Measurements from ENCODE around the gene NTNG1.

DNA sequence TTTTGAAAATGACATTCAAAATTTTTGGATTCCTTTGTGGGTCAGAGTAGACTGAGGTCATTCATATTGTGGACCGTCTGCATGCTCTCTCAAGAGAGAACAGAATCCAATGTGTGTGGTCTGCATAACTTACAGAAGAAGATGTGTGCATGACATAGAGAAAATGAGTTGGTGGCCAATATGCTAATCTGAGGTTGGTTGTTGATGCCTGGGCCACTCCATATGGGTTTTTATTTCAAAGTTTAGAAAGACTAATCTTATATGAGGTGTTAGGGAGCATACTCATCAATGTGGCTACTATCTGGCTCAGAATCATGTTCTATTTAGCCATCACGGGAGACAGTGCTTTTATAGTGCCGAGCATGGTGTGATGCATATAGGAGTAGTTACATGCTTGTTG is 18.2 kb downstream of the NTNG1 start:
- TF ChIP-seq EZH2 (optimal IDR thresholded peaks at IDR 0.05; ENCODE audit: low read depth, low read length) (no peak), EZH2phosphoT487 (IDR thresholded peaks at IDR 0.05; ENCODE audit: low read length) (no peak)
- TF ChIP-seq, protein P1, sequence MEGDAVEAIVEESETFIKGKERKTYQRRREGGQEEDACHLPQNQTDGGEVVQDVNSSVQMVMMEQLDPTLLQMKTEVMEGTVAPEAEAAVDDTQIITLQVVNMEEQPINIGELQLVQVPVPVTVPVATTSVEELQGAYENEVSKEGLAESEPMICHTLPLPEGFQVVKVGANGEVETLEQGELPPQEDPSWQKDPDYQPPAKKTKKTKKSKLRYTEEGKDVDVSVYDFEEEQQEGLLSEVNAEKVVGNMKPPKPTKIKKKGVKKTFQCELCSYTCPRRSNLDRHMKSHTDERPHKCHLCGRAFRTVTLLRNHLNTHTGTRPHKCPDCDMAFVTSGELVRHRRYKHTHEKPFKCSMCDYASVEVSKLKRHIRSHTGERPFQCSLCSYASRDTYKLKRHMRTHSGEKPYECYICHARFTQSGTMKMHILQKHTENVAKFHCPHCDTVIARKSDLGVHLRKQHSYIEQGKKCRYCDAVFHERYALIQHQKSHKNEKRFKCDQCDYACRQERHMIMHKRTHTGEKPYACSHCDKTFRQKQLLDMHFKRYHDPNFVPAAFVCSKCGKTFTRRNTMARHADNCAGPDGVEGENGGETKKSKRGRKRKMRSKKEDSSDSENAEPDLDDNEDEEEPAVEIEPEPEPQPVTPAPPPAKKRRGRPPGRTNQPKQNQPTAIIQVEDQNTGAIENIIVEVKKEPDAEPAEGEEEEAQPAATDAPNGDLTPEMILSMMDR (IDR thresholded peaks at IDR 0.05; ENCODE audit: low read length), result no peak

Data from MM.1S (cell line).